DMS 273 (cell line): ENCODE measurements around the gene SPRR2F.
"Not testable (repeated sequence)": the region's sequence is repeated elsewhere in the genome, so short reads cannot be mapped to it uniquely, and the experiment has no call there.

Experiments used
- DNase-seq: peaks from one replicate; lab custom pipeline; 2025; ENCODE audit not compliant: unreplicated experiment; lab: John Stamatoyannopoulos, UW

The SPRR2F gene, protein sequence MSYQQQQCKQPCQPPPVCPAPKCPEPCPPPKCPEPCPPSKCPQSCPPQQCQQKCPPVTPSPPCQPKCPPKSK

DNA sequence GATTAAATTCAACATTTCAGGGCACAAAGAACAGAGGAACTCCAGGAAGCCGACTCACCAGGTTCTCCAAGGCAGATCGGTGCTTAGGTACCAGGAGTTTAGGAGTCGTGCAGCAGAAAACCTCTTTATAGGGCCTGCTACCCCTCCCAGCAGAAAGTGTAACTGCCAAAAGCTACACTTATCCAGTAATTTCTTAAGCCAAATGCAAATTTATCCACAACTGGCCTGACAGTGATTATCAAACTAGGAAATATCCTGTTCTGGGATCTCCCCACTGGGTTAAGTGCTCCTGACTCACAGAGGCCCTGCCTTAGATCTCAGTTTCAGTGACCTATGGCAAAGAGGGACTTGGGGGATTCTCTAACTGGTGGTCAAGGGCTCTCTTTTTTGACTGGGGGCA lies at the start of gene SPRR2F:
SPRR2F (minus strand) TSS at position 101 of the 400 bp plus-strand sequence. CDS start 783 bp downstream, outside the sequence.
- no peak for DNase-seq

DNA sequence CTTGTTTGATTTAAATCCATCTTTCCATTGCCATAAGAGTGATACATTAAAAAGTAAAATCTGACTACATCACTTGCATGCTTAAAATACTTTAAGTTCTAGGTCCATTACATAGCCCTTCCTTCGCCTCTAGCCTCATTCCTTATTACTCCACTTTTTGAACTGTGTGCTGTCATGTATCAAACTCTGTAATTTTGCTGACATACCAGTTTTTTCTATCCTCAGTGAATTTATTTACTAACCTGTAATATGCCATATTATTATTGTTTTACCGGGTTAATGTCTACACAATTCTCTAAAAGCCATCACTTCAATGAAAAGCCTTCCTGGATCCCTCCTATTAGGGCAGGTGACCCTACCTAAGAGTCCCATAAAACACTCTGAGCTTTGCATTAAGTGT lies 42.2 kb upstream of the SPRR2F start:
- no peak for DNase-seq

DNA sequence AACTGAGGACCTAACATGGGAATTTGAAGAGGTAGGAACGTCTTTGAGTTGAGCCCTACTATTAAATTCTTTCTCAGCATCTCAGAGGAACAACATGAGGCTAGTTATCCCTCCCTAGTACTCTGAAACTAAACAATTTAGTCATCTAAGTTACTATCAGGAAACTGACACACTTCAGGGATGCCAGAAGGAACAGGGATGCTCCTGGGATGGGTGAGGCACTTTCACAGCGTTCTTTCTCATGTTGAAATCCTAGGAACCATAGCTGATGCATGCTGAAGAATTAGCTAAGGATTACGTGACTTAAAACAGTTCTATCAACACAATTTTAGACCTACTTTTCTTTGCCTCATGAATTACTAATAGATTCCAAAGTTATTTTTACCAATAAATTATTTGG lies 39.2 kb upstream of the SPRR2F start:
- no peak for DNase-seq

DNA sequence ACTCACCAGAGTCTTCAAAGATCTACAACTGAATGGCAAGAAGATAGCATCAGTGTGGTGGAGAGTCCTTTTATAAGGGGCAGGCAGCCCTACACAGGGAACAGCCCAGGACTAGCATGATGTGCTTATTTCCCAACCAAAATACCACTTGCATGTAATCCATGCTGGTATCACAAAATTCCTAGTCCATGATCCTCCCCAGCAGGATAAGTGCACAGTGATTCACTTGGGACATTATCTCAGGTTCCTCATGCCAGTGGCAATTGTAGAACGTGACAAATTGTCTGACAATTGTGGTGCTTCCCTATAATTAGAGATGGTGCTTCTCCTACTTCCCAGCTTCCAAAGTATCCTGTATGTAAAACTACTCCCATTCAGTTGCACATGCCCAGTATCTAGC lies 37.5 kb upstream of the SPRR2F start, which contains the start of gene SPRR2G:
SPRR2G (minus strand) TSS at position 45 of the 400 bp plus-strand sequence. CDS start 780 bp downstream, outside the sequence.
- no peak for DNase-seq

DNA sequence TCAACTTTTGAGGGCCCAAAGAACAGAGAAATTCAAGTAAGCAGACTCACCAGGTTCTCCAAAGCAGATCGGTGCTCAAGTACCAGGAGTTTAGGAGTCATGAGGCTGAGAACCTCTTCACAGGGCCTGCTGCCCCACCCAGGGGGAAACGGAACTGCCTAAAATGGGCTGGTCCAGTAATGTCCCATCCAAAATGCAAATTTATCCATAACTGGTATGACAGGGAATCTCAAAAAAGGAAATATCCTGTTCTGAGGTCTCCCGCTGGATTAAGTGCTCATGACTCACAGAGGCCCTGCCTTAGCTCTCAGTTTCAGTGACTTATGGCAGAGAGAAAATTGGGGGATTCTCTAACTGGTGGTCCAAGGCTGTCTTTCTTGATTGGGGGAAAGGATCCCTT lies 28.1 kb upstream of the SPRR2F start:
- DNase-seq = no peak

DNA sequence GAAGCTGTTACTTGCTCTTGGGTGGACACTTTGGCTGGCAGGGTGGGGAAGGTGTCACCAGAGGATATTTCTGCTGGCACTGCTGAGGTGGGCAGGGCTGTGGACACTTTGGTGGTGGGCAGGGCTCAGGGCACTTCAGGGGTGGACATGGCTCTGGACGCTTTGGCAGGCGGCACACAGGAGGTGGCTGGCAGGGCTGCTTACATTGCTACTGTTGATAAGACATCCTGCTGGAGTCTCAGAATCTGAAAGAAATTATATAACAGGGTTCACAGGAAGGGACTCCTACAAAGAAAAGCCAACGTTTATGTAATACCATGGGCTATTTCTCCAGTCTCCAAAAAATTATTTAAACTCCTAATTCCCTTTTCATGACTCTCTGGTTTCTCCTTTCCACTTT lies 27.2 kb upstream of the SPRR2F start:
- DNase-seq = no peak

DNA sequence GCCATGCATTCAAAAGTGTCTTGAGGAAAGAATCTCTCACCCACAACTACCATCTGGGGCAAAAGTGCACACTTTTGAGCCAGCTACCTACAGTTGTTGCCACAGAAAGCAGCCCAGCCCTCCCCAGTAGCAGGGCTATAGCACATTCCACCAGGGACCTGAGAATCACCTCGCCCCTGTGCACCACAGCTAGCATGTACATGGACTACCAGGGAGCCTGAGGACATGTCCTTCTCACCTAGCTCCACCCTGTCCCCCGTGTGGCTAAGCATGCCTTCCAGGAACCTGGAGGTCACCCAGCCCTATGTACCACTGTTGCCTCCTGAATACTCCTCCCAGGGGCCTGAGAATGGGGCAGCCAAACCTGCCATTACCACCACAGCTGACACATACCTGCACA lies 20.4 kb upstream of the SPRR2F start:
- no peak for DNase-seq

DNA sequence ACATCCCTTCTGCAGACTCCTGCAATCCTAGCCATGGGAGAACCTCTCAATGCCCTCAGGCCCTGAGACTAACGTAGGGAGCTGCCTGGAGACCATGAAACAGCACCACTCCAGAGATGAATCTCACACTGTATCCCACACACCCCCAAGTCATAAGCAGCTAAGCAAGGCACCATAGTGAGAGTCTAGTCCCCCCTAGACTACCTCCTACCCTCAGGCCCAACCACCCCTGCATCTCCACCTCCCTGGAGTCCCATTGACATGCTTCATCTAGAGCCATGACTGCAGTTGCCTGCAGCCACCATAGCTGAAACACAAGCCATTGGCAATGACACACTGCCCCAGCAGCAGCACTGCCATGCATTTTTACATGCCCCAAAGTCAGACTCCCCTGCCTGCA lies 20.0 kb upstream of the SPRR2F start:
- DNase-seq = no peak

DNA sequence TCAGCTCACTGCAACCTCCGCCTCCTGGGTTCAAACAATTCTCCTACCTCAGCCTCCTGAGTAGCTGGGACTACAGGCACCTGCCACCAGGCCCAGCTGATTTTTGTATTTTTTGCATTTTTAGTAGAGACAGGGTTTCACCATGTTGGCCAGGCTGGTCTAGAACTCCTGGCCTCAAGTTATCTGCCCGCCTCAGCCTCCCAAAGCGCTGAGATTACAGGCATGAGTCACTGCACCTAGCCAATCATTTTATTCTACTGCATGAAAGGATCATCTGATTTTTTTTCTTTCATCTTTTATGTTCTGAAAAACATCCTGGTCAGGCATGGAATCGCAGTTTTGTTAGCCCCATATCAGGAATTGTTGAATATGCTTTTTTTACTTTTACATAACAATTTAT lies 15.4 kb upstream of the SPRR2F start:
- not testable (repeated sequence) for DNase-seq

DNA sequence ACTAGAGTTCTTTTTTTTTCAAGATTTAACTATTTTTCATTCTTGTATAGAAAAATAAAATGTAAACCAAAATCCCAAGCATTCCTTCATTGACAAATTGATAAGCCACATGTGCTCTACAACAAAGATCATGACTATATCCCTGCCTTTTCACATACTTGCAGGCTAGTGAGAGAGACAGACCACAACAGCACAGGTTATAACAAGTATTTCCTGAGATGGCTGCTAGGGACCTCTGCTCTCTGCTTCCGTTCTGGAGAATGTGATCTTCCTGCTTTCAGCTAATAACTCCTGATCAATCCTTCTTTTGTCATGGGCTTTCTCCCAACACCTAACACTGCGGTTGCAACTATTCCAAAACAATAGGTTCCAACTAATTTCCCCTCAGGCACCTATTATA lies 14.0 kb upstream of the SPRR2F start:
- no peak for DNase-seq

DNA sequence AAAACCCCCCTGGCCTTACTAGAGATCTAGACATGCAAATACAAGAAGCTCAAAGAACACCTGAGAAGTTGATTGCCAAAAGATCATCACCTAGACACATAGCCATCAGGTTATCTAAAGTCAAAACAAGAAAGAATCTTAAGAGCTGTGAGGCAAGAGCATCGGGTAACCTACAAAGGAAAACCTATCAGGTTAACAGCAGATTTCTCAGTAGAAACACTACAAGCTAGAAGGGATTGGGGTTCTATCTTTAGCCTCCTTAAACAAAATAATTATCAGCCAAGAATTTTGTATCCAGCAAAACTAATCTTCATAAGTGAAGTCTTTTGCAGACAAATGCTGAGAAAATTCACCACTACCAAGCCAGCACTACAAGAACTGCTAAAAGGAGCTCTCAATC lies 12.2 kb upstream of the SPRR2F start:
- no peak for DNase-seq

DNA sequence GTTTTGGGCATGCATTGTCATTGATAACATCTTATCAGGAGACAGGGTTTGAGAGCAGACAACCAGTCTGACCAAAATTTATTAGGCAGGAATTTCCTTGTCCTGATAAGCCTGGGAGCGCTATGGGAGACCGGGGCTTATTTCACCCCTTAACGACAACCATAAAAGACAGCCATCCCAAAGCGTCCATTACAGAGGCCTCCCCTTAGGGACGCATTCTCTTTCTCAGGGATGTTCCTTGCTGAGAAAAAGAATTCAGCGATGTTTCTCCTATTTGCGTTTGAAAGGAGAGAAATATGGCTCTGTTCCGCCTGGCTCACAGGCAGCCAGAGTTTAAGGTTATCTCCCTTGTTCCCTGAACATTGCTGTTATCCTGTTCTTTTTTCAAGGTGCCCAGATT lies 10.5 kb upstream of the SPRR2F start:
- not testable (repeated sequence) for DNase-seq

DNA sequence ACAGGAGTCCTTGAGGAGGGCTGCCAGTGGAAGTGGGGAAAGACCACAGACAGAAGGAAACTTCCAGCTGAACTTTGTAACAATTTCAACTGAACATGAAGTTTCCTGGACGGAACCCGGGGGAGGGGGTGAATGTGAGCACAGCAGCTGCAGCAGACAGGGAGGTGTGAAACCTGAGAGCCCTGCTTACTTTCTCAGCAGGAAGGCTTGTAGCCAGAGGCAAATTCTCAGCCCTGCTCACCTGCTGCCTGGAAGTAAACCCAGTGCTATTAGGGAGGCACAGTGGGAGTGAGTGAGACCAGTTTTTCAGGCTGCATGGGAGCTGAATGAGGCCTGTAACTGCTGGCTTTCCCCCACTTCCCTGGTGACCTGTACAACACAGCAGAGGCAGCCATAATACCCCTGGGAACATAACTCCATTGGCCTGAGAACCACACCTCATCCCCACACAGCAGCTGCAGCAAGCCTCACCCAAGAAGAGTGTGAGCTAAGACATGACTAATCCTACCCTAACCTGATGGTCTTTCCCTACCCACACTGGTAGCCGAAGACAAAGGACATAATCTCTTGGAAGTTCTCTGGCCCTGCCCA lies 9.6 kb upstream of the SPRR2F start:
- DNase-seq = peak; percentile 18

DNA sequence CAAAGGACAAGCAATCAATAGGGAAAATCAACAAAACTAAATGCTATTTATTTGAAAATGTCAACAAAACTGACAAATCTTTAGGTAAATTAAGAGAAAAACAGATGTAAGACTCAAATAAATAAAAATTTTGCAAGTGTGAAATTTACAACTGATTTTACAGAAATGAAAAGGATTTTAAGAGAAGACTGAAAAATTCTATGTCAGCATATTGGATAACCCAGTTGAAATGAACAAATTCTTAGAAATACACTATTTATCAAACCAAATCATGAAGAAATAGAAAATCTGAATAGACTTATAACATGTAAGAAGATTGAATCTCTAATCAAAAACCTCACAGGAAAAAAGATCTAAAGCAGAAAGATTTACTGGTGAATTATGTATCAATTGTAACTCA lies 7.6 kb upstream of the SPRR2F start:
- no peak for DNase-seq

DNA sequence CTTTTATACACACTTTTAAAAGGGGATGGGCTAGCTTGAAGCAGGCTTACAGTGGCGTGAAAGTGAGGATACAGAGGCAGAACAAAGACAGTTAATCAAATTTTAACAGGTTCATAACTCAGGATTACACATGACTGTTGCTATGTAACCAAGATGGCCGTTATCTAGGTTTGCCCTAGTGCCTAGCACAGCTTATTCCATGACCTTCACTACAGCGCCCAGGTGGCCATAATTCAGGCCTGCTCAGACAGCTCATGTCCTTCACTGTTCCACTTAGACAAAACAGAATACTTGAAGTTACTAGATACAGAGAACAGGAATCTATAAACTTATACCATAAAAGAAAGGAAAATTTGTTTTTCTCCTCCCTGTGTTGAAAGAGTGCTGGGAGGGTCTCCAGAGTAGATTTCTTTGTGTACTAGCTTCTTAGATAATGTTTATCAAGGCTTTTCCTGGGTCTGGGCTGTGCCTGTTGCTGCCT lies 6.2 kb upstream of the SPRR2F start:
- no peak for DNase-seq

DNA sequence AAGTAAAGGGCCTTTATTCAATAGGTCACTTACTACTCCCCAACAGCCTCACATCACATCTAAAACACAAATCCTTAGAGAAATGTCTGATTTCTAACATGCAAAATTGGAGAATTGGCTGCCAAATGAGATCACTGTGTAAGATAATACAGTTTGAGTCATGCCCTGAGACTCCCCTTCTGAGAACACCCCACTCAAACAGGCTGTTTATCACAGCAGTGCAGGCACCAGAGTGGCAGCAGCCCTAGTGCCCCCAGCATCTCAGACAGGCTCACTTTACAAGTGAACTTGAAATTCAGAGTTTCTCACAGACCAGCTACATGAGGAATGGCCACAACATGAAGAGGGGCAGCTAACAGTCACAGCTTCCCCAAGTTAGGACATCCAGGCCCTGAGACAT lies 1.9 kb upstream of the SPRR2F start:
- not testable (repeated sequence) for DNase-seq

DNA sequence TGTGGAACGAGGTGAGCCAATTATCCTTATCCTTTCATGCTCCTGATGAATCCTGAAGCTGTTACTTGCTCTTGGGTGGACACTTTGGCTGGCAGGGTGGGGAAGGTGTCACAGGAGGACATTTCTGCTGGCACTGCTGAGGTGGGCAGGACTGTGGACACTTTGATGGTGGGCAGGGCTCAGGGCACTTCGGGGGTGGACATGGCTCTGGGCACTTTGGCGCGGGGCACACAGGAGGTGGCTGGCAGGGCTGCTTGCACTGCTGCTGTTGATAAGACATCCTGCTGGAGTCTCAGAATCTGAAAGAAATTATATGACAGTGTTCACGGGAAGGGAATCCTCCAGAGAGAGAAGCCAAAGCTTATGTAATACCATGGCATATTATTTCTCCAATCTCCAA lies 862 bp downstream of the SPRR2F start:
- not testable (repeated sequence) for DNase-seq

DNA sequence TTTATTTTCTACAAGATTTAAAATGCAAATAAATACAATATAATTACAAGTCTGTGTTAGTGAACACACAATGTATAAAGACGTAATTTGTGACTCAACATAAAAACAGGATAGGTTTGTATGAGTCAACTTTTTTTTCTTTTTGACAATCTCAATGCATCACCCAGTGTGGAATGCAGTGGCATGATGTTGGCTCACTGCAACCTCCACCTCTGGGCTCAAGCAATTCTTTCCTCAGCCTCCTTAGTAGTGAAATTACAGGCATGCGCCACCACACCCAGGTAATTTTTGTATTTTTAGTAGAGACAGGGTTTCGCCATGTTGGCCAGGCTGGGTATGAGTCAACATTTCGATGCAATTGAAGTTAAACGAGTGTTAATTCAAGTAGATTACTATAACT lies 13.1 kb downstream of the SPRR2F start:
- DNase-seq = no peak

DNA sequence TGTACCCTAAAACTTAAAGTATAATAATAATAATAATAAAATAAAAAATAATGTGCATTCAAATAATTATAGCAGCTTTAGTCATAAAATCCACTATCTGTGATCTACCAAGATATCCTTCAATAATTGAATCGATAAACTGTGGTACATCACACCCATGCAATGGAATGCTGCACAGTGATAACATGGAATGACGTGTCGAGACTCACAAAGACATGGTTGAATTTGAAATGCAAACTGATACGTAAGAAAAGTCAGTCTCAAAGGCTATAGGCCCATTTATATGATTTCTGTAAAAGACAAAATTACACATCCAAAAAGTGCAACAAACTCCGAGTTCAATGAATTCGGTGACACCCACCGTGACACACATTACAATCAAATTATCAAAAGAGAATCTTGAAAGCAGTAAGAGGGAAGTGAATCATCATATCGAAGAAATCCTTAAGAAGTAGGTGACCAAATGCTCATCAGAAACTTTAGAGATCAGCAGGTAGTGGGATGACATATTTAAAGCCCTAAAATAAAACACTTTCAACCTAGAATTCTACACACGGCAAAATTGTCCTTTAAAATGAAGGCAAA lies 13.8 kb downstream of the SPRR2F start:
- no peak for DNase-seq

DNA sequence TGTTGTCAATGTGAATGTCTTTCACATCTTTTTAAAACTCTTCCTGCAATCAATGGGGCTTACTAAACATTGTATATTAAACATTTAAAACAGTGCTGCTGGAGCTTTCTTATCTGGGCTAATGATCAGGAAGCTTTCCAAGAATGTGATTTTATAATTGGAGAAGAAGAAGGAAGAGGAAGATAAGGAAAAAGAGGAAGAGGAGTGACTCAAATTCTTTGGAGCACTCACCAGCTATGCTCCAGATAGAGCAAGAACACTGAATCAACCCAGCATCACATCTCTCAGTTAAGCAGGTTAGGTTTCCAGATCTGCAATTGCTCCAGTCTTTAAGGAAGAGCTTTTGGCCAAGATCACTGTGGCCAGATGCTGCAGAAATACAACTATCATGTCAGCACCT lies 17.6 kb downstream of the SPRR2F start:
- DNase-seq = no peak

DNA sequence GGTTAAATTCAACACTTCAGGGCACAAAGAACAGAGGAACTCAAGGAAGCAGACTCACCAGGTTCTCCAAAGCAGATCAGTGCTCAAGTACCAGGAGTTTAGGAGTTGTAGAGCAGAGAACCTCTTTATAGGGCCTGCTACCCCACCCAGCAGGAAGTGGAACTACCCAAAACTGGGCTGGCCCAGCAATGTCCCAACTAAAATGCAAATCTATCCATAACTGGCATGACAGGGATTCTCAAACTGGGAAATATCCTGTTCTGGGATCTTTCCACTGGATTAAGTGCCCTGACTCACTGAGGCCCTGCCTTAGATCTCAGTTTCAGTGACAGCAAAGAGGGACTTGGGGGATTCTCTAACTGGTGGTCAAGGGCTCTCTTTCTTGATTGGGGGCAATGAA lies 18.9 kb downstream of the SPRR2F start, which contains the start of gene SPRR2E:
SPRR2E (minus strand) TSS at position 101 of the 400 bp plus-strand sequence. CDS start 775 bp downstream, outside the sequence.
- no peak for DNase-seq

DNA sequence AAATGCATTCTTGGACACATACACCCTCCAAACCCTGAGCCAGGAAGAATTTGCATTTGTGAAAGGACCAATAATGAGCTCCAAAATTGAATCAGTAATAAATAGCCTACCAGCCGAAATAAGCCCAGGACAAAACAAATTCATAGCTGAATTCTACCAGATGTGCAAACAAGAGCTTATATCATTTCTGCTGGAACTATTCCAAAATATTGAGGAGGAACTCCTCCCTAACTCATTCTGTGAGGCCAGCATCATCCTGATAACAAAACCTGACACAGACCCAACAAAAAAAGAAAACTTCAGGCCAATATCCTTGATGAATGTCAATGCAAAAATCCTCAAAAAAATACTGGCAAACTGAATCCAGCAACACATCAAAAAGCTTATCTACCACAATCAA lies 25.7 kb downstream of the SPRR2F start:
- no peak for DNase-seq

DNA sequence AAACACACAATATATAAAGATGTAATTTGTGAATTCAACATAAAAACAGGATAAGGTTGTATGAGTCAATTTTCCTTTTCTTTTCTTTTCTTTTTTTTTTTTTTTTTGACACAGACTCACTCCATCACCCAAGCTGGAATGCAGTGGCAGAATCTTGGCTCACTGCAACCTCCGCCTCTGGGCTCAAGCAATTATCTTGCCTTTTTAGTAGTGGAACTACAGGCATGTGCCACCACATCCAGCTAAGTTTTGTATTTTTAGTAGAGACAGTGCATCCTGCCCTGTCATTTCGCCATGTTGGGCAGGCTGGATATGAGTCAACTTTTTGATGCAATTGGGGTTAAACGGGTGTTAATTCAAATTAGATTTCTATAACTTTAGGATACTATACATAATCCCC lies 31.6 kb downstream of the SPRR2F start:
- DNase-seq = no peak
